COLO829 (cell line): Measurements from ENCODE around the gene EFS.
"Not testable (repeated sequence)": the region's sequence is repeated elsewhere in the genome, so short reads cannot be mapped to it uniquely, and the experiment has no call there.

Source experiments
- DNase-seq: peaks from one replicate; pipeline ENCODE4 v3.0.0; 2012; ENCODE audit warnings: low spot score

EFS gene

DNA sequence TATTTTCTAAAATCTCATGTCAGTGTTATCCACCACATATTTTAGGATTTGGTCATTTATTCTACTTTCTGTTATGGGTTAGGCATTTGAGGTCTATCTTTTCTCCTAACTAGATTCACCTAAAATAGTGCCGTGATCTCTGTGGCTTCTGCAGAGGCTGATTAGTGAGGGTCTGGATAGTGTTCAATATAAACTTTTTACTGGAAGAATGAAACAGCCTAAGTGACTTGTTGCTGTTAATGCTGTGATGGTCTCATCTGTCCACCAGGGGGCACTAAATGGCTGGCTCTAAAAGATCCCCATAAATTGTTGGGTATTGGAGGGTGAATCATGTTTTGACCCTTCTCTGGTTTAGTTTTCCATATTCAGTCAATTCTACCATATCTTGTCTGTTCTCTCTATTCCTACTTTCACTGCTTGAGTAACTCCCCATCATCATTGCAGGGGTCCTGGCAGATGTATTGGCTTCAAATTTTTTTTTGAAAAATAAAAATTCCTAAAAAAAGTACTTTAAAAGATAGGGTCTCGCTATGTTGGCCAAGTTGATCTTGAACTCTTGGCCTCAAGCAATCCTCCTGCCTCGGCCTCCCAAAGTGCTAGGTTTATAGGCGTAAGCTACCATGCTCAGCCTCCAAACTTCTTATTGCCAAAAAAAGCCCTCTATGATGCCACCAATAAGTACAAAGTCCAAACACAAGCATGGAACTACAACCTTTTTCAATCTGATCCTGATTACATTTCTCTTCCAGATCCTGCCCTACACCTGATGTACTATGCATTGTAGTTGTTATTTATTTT lies 36.8 kb downstream of the EFS start:
- peak; percentile 84 for DNase-seq

- no peak for DNase-seq
Observed at GRCh38 chr14:23326491-23327332, 38.3 kb downstream of the EFS start.

- not testable (repeated sequence) for DNase-seq
Observed at GRCh38 chr14:23325746-23326145, 39.2 kb downstream of the EFS start.

GRCh38 chr14:23324993-23325392 lies 40.0 kb downstream of the EFS start:
- no peak for DNase-seq

DNA sequence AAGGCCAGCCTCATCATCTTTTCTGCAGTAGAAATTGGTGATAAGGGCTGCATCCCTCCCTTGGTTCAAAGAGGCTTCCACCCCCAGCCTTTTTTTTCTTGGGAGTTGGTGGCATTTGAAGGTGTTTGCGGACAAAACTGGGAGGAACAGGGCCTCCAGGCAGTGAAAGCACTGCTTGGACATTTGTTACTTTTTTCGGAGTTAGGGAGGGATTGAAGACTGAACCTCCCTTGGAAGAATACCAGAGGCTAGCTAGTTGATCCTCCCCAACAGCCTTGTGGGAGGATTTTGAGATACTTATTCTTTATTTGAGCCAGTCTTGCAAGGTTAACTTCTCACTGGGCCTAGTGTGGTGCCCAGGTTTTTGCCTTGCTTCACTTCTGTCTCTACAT lies 40.5 kb downstream of the EFS start:
- DNase-seq: no peak

DNA sequence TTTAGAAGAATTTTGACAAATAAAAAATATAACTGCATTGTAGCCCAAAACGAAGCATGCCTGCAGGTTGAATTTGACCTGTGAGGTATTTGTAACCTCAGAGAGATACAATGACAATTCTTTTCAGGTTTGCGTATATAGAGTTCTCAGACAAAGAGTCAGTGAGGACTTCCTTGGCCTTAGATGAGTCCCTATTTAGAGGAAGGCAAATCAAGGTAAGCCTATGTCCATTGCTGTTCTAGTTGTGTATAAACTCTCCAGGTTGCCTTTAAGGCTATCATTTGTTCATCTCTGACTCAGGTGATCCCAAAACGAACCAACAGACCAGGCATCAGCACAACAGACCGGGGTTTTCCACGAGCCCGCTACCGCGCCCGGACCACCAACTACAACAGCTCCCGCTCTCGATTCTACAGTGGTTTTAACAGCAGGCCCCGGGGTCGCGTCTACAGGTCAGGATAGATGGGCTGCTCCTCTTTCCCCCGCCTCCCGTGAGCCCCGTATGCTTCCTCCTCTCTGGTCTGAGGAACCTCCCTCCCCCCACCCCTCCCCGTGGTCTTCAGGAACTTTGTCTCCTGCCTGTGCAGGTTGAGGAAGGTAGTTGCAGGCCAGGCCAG lies 41.0 kb downstream of the EFS start:
- DNase-seq: no peak

DNA sequence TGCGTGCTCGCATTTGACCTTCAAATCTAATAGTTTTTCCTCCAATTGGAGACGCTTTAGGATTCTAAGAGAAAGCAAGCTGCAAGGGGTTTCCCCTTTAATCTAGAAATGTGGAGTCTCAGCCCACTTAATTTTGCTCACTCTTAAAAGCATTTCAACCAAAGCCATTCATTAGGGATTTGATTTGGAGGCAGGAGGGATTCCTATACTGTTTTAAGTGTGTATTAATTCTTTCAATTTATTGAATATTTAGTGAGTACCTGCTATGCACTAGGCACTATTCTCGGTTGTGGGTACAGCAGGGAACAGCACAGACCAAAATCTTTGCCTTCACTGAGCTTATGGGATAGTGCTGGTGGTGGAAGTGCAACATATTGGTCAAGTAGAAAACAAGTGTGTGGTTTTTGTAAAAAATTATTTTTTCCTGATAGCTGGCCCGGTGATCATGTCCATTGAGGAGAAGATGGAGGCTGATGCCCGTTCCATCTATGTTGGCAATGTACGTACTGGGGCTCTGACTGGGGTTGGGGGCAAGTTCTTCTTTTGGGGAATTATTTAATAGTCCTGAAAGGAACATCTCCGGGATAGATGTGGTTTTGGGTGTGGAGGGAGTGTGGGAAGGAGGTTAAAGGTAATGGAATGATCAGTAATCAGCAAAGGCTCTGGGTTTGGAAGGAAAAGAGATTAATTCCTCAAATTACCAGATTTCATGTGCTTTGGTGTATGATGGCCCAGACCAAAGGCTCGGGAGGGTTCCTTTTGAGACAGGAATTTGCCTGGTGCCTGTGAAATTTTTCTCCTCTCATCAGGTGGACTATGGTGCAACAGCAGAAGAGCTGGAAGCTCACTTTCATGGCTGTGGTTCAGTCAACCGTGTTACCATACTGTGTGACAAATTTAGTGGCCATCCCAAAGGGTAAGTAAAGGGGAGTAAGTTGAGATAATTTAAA lies 42.1 kb downstream of the EFS start:
- DNase-seq: no peak

- no peak for DNase-seq
Observed at GRCh38 chr14:23321572-23322547, 43.1 kb downstream of the EFS start.

- peak; percentile 99 for DNase-seq
Observed at GRCh38 chr14:23320584-23321571, 44.1 kb downstream of the EFS start, which contains the start of gene PABPN1. Gene PABPN1, plus strand, starts transcription at chr14:23321457. Its CDS starts 13 bp downstream, at chr14:23321470.

DNA sequence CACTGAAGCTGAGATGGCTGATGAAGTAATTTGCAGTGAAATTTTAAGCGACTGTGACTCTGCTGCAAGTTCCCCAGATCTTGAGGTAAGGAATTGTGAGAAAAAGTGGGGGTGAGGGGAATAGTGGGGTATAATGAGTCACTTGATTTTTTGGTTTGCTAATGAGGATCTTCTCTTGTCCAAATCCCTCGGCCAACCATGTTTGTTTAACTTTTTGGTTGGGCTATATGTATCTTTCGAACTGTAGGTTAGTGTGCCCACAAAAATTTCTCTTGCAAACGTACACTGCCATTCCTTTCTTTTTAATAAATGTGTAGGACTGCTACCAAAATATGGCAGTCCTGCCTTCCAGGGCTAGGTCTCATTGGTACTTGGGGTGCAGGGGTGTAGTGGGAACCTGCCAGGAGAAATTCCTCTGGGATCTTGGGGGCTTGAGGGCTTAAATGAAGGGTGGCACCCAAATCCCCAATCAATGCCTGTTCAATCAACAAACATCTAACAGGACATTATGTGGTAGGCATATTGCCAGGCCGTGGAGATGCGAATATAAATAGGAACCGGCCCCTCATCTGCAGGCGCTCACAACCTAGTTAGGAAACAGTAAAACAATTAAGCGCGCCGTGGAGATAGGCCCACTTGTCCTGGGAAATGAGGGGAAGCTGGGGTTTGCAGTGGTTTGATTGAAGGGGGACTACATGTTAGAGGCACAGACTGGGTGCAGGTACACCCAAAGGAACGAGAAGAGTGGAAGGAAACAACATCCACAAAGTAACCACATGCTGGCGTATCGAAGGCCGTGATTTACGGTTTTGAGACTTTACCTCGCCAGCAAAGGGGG lies 45.0 kb downstream of the EFS start:
- no peak for DNase-seq

DNA sequence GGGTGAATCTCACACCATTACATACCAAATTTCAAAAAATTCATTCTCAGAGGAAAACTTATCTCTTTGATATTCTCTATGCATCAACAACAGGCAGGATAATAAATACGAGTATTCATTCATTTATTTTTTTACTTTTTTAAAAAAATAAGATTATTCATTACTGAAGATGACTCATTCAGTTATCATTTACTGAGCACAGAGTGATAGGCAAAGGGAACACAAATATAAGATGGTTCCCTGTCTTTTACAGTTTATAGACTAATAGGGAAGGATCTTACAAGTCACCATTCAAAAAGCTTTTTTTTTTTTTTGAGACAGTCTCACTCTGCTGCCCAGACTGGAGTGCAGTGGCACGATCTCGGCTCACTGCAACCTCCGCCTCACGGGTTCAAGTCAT lies 48.7 kb downstream of the EFS start:
- peak; percentile 73 for DNase-seq

GRCh38 chr14:23310546-23310945 lies 54.4 kb downstream of the EFS start:
- no peak for DNase-seq

DNA sequence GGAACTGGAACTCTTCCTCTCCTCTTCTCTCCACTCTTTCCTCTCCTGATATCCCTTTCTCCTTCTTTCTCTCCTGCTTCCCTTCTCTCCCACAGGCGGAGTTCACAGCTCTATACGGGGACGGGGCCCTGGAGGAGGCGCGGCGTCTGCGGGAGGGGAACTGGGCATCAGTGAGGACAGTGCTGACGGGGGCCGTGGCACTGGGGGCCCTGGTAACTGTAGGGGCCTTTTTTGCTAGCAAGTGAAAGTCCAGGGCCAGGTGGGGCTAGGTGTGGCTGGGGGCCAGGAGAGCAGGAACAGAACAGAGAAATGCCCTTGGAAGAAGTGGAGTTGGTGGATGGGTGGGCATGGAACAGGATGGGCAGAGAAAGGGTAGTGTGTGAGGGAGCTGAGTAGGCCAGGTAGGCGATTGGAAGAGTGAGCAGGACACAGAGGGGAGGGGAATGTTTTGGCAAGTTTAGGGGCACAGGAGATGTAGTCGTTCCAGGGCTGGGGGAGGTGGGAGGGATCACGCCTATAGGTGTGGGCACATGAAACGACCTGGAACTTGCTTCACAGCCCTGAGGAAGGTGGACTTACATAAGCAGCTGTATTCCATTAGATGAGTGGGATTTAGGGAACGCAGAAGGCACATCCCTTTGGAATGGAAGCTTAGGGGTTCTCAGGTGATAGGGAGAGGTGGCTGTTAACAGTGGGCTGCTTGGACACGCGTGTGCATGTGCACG lies 56.1 kb downstream of the EFS start:
- DNase-seq: no peak

DNA sequence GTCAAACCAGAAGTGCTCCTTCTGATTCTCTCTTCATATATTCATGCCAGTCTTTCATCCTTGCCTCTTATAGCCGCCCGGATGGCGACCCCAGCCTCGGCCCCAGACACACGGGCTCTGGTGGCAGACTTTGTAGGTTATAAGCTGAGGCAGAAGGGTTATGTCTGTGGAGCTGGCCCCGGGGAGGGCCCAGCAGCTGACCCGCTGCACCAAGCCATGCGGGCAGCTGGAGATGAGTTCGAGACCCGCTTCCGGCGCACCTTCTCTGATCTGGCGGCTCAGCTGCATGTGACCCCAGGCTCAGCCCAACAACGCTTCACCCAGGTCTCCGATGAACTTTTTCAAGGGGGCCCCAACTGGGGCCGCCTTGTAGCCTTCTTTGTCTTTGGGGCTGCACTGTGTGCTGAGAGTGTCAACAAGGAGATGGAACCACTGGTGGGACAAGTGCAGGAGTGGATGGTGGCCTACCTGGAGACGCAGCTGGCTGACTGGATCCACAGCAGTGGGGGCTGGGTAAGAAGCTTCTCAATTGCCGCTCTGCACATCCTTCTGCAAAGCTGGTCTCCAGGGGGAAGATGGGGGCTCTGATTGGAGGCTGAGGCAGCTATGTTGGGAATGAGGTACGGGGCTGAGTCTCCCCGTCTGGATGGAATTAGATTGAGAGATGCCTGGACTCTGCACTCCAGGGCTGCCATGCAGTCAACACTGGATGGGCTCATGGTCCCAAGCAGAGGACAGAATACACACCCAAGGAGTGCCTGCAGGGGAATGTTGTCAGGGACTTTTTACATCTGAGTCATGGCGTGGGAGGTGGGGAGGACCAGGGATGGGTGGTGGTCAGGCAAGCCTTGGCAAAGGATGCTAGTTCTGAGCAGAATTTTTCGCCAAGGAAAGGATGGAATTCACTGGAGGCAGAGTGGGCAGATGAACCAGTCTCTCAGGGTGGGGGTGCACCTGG lies 57.0 kb downstream of the EFS start:
- DNase-seq: no peak

DNA sequence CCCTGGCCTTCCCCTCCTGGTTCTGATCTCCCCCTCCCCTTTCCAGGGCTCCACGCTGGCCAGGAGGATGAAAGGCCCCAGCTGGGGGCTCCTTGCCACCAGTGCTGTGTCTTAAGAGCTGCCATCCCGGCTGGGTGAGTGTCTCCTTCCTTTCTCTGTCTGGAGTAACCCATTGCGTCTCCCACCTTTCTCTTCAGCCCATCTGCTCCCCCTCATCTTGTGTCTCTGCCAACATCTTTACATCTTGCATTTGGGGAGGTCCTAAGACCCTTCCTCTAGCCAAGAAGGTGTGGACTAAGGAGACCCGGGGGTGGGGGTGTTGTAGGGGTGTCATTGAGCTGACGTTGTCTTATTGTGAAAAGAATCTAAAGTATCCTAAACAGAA lies 57.8 kb downstream of the EFS start:
- DNase-seq: no peak

DNA sequence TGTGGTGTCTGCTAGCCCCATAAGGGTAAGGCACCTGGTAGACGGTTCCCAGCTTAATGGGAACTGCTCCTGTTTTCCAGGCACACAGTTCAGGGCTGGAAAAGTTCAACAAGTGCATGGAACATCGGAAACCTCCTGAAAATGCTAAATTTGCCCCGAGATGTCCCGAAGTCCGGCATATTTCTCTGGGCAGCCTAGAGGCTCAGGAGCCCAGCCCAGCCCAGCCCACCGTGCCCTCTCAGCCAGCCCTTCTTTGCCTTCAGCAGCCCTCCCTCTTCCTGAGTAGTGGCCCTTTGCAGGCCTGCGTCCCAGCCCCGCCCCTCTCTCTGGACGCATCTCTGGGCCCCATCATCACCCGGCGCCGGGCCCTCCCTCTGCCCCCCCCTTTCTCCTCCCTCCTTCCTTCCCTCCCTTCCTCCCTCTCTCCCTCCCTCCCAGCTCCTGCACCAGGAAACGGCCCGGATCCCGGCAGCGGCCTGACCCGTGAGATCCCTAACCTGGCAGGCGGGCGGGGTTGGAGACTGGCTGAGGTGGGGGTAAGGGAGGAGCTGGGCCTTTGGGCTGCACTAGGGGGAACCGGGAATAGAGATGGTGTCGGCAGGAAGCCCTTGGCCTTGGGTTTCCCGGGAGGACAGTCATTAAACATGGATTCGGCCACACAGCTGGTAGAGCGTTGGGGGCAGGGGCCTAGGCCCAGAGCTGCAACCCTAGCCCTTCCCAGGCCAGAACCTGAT lies 58.4 kb downstream of the EFS start, which contains the start of gene BCL2L2:
BCL2L2 (plus strand) TSS at position 422 of the 734 bp plus-strand sequence. CDS start 935 bp downstream, outside the sequence.
- DNase-seq: peak; percentile 65
